HG03025 (cell line): ENCODE data around the gene DIO3.

Source experiments
- ATAC-seq: cut with Tn5 transposase; IDR thresholded peaks from one replicate; pipeline ENCODE4 v1.9.1; 2021; ENCODE audit warnings: mild to moderate bottlenecking, moderate library complexity; ENCODE audit not compliant: unreplicated experiment, low FRiP score

Gene DIO3

GRCh38 chr14:101594511-101595148, 33.3 kb downstream of the DIO3 start:
- ATAC-seq, result no peak

- no peak for ATAC-seq
Measured at GRCh38 chr14:101595349-101595748, 34.1 kb downstream of the DIO3 start.

- ATAC-seq, result no peak
Measured at GRCh38 chr14:101595887-101596721, 34.8 kb downstream of the DIO3 start.

GRCh38 chr14:101596742-101597141, 35.4 kb downstream of the DIO3 start:
- no peak for ATAC-seq

- no peak for ATAC-seq
Measured at GRCh38 chr14:101598159-101598558, 36.9 kb downstream of the DIO3 start.

GRCh38 chr14:101598571-101599233, 37.4 kb downstream of the DIO3 start:
- ATAC-seq, result no peak

GRCh38 chr14:101599234-101599885, 38.1 kb downstream of the DIO3 start:
- no peak for ATAC-seq

- ATAC-seq, result no peak
Measured at GRCh38 chr14:101600336-101600890, 39.1 kb downstream of the DIO3 start.

- no peak for ATAC-seq
Measured at GRCh38 chr14:101600891-101601605, 39.8 kb downstream of the DIO3 start.

GRCh38 chr14:101601606-101602465, 40.5 kb downstream of the DIO3 start:
- no peak for ATAC-seq

GRCh38 chr14:101602466-101602840, 41.2 kb downstream of the DIO3 start:
- ATAC-seq, result no peak

GRCh38 chr14:101603096-101603495, 41.8 kb downstream of the DIO3 start:
- ATAC-seq, result no peak

- no peak for ATAC-seq
Measured at GRCh38 chr14:101604228-101604934, 43.1 kb downstream of the DIO3 start.

GRCh38 chr14:101604935-101605780, 43.9 kb downstream of the DIO3 start:
- no peak for ATAC-seq

- ATAC-seq, result no peak
Measured at GRCh38 chr14:101605836-101606235, 44.5 kb downstream of the DIO3 start.
